ENCODE data around the gene MAP3K8.

Gene MAP3K8

DNA sequence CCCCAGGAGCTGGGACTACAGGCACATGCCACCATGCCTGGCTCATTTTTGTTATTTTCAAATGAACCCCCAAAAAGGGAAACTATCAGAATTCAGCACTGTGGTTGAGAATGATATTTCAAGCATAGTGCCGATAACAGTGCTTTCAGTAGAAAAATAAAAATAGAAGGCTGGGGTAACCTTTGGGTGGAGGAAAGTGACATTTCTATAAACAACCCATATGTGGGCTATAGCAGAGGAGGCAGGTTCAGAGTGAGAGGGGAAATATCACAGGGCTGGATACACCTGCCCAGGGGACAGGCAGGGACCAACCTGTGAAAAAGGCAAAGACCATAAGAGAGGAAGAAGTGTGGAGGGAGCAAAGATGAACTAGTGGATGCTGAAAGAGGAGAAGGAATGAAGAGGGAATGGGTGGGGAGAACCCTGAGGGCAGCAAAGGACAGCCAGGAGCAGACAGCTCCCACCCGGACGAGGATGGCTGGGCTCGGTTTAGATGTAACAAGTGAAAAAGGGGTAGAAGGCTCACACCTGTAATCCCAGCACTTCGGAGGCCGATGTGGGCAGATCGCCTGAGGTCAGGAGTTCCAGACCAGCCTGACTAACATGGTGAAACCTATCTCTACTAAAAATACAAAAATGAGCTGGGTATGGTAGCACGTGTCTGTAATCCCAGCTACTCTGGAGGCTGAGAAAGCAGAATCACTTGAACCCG is 56.5 kb downstream of the MAP3K8 start:
- no peak for DNase-seq (ENCODE audit: low read depth in 1 of 2, low spot score in 1 of 2)

DNA sequence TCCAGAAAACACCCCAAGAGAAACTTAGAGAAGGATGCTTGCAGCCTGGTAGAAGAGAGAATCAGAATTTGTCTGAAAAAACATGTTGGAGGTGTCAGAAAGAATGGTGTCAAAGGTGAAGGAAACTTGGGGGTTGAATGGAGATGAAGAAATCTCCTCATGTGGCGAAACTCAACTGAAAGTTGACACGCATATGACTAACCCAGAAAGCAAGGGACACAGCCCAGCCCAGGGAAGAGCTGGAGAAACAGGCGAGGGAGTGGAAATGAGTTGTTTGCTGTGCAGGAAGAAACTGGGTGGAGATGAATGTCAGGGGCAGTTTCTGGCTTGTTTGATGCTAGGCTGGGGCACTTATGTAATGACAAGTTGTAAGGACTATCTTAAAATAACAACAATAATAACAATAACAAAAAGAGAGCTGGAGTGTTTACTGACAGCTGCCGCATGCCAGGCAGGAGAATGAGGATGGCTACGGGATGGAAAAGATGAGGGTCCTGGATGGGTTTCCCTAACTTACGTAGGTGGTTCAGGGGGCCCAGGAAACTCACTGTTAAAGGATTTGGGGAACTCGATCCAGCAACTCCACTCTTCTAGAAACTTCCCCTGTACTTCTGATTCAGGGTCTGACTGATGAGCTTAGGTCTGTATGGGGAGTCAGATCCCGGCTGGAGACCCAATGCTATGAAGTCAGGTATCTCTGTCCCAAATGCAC is 57.4 kb downstream of the MAP3K8 start:
- DNase-seq (ENCODE audit: low read depth in 1 of 2, low spot score in 1 of 2): no peak

DNA sequence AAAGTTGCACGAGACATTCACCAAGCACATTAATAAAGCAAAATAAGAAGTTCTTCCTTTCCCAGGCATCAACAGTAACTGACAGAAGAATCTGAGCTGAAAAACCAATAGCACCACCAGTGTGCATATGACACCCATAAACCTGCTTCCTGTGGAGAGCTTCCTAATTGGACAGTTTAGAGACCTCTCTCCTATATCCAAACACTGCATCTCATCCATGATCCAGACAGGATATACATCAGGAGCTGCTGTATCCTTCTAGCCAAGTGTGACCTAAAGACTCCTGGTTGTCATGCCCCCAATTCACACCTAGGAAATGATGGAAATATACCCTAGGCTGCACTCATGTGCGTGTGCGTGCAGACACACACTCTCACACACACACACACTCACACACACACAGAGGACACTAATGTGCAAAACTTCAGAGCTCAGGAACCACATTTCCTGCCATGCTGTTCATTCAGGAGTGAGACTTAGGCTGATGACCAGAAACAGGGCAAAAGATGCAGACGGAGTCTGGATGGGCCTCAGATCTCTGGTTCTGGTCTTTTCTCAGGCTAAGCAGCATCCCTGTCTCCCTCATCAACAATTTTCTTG is 58.0 kb downstream of the MAP3K8 start:
- no peak for DNase-seq (ENCODE audit: low read depth in 1 of 2, low spot score in 1 of 2)

DNA sequence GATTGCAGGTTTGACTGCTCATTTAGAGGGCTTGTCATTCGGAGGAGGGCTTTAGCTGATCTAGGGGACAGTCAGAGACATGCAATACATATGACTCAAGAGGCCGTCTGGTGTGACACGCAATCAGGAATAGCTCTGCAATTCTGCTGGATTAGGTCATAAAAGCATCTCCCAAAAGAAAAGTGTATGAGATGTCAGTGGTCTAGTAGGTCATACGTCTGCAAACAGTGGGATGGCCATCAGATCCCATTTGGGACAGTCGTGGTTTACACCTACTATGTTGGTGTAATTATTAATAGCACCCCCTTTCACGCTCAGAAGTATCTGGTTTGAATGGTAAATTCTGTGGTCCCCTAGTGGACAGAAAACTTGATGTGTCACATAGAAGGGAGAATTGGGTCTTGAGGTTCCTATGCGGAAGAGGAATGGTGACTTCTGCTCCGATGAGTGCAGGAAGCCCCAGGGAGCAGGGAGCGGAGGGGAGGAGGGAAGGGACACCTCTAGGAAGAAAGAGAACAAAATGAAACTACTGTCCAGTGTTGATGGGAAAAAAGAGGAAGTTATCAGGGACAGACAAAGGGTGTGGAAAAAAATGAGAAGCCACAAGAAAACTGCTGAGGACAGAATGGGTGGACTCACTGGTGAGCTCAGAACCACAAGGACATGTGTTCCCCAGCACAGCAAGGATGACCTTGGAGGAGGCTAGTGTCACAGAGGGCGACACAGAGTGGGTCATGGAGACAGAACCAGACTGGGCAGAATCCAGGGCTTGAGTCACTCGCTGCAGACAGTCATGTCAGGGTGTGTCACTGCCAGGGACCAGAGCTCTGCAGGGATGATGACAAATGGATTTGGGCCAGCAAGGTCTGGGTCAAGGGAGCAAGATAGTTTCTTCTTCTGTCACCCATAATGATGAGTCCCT is 59.9 kb downstream of the MAP3K8 start:
- DNase-seq (ENCODE audit: low read depth in 1 of 2, low spot score in 1 of 2): no peak

DNA sequence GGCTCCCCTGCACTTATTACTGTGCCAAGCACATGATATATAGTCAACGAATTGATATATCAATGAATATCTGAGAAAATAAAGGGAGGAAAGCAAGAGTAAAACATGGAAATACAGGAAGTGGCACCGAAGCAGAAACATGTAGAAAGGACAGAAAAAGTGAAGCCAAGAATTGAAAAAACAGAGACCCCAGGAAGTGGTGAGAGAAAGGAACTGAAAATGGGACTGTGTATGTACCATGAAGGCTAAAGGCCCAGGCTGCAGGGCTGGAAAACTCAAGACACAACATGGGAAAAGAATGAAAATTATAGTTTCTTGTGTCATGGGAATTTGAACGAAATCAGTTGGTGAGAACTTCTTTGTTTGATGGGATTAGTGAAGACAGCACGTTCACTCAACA is 60.6 kb downstream of the MAP3K8 start:
- DNase-seq (ENCODE audit: low read depth in 1 of 2, low spot score in 1 of 2): no peak

DNA sequence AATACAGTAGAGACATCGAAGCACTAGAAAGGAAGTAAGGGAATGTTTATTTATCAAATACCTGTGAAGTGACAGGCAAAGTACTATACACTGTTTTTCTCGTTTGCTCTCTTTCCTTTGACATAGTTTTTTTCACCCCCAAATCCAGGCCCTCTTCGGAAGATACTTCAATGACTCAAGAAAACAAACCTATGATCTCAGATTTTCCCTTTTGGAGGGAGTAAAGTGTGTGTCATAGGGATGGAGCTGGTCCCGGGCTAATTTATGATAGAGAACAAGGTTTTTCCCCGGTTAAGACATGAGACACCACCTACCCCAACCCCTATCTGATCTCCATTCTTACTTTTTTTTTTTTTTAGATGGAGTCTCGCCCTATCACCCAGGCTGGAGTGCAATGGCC is 61.7 kb downstream of the MAP3K8 start:
- no peak for DNase-seq (ENCODE audit: low read depth in 1 of 2, low spot score in 1 of 2)

DNA sequence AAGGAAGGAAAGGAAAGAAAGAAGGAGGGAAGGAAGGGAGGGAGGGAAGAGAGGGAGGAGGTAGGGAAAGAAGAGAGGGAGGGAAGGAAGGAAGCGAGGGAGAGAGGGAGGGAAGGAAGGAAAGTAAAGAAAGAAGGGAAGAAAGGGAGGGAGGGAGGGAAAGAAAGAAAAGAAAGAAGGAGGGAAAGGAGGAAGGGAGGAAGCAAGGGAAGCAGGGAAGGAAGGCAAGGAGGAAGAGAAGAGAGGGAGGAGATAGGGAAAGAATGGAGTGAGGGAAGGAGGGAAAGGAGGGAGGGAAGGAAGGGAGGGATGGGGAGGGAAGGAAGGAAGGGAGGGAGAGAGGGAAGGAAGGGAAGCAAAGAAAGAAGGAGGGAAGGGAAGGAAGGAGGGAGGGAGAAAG is 65.8 kb downstream of the MAP3K8 start:
- DNase-seq (ENCODE audit: low read depth in 1 of 2, low spot score in 1 of 2): no peak

DNA sequence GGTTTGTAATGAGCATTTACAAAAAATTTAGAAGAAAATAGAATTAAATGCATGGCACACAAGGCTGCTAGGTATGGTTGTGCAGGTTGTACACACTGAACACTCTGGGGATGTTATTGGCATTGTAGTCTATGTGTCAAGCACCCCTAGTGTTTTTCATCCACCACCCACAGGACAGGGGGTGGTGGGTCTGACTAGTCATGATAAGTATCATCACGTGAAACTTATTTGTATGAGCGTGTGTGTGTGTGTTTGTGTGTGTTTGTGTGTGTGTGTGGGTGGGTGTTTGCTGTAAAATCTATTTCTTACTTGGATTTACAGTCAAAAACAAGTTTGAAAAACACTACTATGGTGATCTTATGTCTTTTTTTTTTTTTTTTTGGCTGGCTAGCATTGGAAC is 66.5 kb downstream of the MAP3K8 start:
- no peak for DNase-seq (ENCODE audit: low read depth in 1 of 2, low spot score in 1 of 2)

DNA sequence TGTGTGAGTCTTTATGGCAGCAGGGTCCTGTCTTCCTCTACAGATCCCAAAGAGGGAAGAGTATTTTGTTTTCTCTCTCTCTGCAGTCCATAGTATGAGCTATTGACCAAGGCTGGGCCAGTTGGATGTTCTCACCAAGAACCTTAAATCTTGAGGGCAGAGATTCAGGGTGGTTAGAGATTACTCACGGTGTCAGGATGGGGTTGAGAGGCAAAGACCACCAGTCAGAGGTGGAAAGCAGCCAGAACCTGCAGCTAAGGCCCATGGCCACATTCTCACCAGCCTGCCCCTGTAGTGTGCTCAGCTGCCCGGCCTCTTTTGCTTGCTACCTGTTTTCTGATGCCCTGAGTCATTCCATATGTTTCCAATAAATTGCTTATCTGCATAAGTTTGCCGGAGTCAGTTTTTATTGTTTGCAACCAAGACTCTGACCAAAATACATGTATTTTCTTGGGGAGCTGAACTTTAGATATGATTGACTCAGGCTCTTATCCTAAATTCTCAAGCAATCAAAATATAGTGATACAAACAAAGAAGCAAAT is 67.0 kb downstream of the MAP3K8 start:
- no peak for DNase-seq (ENCODE audit: low read depth in 1 of 2, low spot score in 1 of 2)

DNA sequence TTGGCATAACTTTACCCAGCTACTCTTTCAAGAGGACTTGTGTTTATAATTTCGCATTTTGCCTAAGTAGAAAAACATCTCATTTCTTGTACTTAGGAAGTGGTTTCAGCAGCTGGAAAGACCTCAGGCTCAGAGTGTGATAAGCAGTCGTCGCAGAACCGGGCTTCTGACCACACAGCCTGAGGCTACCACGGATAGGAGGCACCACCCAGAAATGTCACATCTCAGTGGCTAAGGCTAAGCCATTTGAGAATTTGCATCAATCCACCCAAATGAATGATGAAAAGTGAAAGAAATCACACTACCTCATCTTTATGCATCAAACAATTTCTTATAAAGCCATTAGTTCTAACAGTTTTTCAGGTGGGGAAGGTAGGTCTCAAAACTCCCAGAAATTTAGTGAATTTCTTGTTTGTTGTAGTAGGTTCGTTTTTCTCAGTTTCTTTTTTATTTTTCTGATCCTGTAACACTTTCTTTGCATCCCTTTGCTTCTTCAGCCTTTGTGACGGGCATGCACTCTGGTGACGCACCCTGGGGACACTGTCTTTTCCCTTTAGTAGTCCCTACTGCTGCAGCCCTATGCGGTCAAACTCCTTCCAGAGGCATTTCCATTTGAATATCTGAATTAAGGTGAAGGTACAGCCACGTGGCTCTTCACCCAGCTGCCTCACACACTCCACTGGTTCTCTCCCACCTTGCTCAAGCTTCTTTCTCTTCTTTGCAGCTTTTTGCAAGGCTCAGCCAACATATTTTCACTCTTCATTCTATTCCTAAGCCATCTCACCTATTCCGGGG is 68.5 kb downstream of the MAP3K8 start:
- no peak for DNase-seq (ENCODE audit: low read depth in 1 of 2, low spot score in 1 of 2)

DNA sequence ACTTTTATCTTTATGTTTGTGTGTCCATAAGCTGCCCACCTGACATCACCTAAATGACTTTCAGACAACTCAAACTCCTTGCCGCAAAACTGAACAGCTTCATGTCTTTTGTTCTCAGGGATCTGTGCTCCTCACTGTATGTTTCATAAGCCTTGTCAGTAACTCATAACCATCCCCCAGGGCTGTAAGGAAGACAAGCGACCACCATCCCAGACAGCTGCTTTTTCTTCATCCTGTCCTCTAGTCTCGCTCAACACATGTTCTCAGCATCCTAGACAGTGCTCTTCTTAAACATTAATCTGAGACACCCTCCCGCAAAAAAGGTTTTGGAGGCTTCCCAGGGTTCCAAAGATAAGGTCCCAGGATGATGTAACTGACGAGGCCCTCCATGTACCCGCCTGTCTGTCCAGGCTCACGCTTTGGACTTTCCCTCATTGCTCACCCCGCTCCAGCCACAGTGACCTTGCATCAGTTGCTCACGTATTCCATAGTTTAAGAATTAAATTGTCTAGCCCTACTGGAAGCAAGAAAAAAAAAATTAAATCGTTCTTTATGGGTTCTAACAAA is 69.8 kb downstream of the MAP3K8 start:
- DNase-seq (ENCODE audit: low read depth in 1 of 2, low spot score in 1 of 2): no peak

DNA sequence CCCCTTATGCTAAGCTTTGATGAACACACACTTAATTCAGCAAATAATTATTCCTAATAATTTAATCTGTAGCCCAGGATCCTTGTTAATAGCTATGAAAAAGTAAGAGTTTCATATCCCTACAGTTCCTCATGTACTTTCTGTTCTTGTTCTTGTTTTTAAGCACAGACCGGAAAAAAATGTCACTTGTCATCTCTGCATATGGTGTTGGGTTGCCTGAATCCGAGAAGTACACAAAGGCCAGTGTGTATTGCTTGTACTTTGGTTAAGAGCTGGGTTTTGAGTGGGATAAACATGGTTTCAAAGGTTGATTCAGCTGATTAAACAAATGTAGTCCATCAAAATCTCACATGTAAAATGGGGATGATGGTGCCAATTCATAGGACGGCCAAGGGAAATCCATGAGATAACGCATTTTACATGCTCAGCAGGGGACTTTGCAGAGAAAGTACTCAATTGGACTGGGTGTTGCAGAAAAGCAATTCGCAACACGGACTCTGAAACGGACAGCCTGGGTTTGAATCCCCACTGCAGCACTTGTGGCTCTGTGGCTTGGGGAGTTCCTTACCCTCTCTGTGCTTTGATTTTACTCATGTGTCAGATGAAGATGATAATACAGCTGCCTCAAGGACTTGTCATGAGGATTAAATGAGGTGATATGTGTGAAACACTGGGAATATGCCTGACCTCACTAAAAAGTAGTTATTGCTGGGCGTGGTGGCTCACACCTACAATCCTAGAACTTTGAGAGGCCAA is 71.7 kb downstream of the MAP3K8 start:
- DNase-seq (ENCODE audit: low read depth in 1 of 2, low spot score in 1 of 2): no peak

DNA sequence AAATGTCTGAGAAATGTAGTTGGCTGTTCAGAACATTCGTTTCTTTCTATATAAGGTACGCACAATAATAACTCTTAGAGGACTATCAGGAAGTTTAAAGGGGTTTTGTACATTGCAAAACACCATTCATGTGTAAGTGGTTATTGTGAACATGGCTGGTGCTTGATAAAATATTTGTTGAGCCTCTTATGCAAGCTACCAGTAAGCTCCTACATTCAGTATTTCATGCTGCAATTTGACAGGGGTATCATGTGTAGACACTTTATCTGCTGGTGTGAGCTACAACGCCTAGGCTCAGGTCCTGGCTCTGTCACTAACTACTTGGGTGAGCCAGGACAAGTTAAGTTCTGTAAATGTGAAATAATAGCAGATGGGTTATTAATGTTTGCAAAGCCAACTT is 75.5 kb downstream of the MAP3K8 start:
- no peak for DNase-seq (ENCODE audit: low read depth in 1 of 2, low spot score in 1 of 2)

DNA sequence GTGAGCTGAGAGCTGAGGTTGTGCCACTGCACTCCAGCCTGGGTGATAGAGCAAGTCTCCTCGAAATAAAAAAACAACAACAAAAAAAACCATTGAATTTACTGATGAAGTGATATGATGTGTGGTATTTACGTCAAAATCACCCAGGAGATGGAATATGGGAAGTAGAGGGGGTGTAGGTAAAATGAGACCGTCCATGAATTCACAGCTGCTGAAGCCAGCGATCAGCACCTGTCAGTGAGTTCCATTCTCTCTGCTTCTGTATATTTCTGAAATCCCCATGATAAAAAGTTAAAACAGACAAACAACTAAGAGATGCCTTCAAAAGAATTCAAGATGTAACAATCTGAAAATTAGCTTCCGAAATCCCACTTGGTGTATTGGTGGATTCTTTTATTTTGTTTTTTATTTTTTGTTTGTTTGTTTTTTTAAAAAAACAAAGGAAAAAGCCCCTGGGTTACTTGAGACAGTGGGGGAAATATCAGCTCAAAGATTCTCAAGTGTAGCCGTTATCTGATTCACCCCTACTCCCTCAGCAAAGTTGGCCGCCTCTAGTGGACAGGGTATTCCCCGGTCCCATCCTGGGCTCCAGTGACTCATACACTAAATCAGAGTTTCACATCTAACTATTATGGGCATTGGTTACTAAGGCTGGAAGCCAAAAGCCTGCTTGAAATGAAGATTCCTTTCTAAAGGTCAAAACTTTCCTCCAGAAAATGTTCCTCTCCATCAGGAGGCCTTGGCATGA is 76.4 kb downstream of the MAP3K8 start:
- no peak for DNase-seq (ENCODE audit: low read depth in 1 of 2, low spot score in 1 of 2)

DNA sequence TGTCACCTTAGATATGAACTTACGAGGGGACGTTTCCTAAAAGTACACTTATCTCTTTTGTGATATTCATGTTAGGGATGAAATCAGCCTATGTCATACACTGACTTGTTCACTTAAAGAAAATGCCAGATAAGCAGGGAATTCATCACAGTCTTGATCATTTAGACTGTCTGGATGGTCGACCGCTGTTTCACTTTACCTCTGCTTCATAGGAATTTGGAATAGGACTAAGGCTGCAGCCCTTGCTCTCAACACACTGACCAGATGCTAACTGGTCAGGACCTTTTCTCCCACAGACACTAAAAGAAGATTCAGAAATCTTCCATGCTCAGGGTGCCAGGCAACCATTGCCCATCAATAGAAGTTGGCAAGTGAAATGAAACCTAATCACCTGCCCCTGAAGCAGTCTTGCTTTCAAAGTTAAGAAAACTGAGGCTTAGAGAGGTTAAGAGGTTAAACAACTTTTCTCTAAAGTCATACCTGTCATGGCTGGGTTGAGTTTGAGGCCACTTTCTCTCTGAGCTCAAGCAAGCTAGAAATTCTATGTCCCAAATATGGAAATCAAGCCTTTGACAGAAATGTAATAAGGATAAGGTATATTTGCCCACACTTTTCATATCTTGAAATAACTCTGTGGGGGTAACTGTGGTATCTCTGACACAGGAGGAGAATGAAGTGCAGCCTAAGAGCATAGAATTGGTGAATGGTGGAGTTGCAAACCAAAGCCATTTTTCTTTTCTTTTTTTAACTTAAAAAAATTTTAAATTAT is 77.1 kb downstream of the MAP3K8 start:
- DNase-seq (ENCODE audit: low read depth in 1 of 2, low spot score in 1 of 2): no peak
